GM21717 (cell line): ENCODE results near the gene TAF1B.
"Not testable (repeated sequence)": the region's sequence is repeated elsewhere in the genome, so short reads cannot be mapped to it uniquely, and the experiment has no call there.

Experiments
- ATAC-seq: cut with Tn5 transposase; IDR thresholded peaks from one replicate; pipeline ENCODE4 v1.9.1; 2021; ENCODE audit warnings: mild to moderate bottlenecking, moderate library complexity; ENCODE audit not compliant: unreplicated experiment

TAF1B gene

DNA sequence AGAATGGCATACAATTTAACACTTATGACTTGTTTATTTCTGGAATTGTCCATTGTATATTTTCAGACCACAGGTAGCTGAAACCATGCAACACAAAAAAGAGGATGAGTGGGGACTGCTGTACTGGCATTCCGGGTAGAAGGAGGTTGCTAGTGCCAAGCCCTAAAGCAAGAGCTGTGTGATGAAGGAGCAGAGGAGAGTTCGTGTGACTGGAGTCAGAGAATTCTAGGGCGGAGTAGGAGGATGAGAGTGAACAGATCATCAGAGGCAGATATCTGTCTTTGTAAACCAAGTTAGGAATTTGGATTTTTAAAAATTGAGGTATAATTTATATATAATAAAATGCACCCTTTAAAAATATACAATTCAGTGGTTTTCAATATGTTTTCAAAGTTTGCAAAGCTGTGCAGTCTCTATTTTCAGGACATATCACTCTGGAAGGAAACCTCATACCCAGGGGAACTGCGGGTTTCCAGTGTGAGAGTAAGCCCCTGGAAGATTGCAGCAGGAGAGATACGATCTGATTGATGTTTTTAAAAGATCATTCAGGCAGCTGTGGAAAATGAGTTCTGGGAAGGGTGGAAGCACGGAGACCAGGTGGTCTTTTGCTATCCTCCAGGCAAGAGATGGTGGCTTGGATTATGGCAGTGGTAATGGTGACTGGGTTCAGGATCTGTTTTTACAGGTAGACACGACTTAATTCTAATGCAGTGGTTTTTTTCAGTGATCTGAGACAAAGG is 36.4 kb downstream of the TAF1B start:
- ATAC-seq: no peak

DNA sequence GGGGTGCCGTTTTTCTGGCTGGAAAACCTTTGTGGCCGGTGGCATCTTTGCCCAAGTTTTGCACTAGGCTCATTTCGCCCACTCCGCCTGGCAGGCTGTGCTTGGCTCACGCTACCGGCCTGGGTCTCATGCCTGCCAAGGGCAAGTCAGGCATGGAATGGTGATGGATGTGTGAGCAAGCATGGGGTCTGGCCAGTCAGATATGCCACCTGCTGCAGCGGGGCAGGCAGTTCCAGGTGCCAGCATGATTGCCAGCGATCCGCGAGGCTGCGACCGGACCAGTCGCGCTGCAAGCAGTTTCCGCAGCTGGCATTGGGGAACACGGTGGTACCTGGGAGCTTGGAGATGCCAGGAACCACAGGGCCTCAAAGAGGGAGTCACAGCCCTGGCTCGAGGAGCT is 40.6 kb downstream of the TAF1B start:
- no peak for ATAC-seq

DNA sequence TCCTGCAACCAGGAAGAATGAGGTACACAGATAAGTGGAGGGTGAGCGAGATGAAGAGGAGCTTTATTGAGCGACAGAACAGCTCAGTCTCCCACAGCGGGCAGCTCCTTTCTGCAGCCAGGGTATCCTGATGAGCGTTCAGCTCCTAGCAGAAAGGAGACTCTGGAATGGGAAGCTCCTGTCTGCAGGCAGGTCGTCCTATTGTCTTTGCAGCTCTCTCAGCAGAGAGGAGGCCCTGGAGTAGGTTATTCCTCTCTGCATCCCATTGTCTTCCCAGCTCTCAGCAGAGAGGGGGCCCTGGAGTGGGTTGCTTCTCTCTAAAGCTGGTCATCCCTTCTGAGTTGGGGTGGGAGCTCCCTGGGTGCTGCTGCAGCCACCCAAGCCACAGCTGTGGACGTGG is 41.2 kb downstream of the TAF1B start:
- no peak for ATAC-seq

DNA sequence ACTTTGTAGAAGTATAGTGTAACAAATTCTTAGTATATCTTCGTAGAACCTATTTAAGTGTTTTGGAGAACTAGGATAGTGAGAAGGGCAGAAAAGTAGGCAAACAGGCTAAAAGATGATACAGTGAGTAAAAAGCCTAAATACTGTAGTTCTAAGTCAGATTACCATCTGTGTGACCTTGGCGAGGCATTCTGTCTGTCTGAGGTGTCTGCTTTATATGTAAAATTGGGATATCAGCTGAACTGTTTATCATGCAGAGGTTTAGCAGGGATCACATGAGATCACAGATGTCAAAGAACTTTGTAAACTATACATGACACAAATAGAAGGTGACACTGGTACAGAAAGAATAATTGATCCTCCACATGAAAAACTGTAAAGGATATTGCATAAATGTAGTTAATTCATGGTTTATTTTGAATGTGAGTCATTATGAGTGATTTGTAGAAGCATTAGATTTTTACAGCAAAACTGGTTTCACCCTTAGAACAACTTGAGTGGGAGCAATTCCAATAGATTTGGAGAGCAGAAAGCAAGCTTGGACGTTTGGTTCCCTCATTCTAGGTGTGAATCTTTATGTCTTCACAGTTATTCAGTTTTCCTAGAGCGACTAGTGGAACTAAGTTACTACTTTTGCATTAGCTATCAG is 41.9 kb downstream of the TAF1B start:
- ATAC-seq: no peak

DNA sequence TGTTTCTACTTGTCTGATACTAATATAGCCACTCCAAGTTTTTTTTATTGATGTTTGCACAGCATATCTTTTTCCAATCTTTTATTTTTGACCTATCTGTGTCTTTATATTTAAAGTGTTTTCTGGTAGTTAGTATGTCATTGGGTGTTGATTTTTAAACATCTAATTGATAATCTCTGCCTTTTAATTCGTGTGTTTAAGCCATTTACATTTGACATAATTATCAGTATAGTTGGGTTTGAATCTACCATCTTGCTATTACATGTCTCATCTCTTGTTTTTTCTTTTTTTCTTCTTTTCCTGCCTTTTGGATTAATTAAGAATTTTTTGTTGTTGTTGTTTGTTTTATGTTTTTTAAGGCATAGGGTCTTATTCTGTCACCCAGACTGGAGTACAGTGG is 44.2 kb downstream of the TAF1B start:
- ATAC-seq: no peak

DNA sequence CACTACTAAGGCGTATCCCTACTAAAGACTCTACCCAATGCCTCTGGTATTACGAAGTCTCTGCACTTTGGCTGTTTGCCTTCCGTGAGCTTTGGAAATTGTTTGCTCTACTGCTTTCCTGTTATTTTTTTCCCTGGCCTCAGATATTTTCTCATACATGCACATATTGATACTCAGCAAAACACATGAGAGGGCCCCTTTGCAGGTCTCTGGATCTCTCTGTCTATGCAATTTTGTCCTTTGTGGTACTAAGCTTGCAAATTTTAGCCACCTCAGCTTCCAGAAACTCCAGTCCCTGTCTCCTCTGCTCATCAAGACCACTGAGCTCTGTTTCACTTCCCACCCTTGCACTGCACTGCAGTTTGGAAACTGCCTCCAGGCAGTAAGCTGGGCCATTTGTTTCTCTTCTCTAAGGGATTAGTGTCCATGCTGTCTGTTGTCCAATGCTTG is 46.6 kb downstream of the TAF1B start:
- ATAC-seq: no peak

DNA sequence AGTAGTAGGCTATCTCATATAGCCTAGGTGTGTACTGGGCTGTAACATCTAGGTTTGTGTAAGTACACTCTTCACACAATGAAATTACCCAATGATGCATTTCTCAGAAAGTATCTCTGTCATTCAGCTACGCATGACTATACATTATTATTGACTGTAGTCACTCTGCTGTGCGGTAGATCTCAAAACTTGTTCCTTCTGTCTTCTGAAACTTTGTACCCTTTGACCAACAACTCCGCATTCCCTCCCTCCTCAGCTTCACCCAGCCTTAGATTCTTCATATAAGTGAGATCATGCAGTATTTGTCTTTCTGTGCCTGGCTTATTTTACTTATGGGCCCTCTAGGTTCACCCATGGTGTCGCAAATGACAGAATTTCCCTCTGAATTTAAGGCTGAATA is 49.0 kb downstream of the TAF1B start:
- no peak for ATAC-seq

DNA sequence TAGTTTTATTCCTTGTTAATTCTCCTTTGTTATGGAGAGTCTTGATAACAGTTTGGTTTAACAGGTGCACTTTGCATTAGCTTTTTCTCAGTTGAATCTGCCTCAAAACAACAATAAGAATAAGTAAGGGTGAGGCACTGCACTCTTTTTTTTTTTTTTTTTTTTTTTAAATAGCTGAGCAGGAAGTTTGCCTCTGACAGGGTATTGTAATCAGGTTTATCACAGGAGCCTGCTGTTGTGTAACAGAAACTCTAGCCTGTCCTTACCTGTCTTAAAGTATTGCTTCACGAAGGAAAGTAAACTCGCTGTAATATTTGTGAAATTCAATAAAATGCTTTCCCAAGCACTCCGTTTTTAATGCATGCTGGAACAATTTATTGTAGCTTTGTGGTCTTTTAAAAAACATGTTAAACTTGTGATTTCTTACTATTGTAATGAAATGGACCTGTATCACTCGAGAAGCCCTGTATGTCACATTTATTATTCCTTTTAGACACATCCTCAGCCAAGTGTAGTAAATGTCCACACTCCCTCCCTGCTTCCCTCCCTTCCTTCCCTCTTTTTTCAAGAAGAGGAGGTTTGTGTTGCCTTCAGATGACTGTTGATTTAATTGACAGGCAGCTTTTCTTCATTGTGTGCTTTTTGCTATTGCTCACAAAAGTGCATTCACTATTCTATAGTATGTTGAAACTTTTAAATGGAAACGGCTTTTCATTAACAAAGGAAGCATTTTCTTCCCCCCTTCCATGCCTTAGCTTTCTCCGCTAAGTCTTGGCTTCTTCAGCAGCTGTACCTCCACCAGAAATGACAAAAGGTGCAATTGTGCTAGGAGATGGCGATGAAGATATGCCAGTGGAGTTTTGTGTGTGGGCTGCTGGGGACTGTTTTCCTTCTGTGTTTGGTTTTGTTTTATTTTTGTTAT is 52.7 kb downstream of the TAF1B start:
- ATAC-seq: no peak

DNA sequence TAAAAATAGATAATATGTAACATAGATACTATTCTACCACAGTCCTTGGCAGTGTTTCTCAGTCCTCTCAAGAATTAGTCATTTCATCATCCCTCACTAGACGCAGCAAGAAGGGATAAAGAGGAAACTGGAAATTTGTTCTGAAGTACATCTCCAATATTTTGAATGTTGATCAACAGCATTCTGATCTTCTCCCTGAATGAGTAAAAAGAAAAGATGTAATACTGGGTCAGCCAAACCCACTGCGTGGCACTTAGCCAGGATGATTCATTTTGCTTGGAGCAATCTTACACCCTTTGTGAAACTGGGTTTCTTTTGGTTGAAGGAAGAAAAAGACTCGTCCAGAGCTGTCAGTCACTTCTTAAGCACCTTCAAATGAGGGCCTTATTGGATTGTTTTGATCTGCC is 54.1 kb downstream of the TAF1B start:
- ATAC-seq: peak; percentile 69

DNA sequence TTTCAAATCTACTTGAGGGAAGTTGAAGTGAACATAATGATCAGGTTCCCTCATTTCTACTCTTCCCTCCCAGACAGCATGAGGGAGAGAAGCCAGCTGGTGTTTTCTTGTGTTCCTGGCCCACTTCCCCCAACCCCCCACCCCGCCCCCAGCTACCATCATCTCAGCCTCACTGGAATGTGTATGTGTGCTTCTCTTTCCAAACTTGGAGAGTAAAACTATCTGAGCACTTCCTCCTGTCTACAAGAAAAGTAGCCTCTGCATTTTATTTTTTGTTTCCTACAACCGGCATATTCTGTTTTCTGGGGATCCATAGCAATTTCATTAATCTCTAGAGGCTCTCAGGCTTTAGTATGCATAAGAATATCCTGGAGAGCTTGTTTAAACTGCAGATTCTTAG is 54.6 kb downstream of the TAF1B start:
- no peak for ATAC-seq

DNA sequence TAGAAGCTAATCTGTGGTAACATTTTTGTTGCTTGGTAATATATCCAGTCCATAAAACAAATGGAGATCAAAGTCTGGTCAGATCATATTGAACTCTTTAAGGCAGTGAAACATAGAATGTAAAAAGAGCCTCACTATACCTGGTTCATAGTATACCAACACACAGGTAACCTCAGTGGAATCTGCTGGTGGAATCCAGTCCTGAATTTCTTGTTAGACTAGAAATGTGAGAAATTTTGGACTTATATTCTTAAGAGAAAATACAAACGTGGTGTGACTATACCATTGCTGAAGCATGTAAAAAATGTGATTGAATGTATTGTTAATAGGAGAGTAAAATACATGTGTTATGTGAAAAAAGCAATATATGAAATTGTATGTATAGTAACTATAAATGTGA is 62.1 kb downstream of the TAF1B start:
- no peak for ATAC-seq

DNA sequence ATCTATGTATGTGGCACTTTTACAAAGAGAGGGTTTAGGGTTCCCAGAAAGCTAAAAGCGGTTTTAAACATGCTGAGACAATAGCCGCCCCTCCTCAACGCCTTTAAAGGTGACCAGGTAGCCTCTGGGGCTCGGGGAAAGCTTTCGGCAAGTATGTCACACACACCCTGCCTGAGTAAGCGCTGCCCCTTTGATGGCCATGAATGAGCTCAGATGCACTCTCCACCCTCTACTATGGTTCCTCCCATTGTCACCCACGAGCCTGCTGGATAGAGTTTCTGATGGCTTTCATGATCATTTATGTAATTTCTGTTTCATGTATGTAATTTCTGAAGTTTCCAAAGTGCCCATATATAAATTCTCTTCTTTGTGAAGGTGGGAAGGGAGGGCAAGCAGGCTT is 64.1 kb downstream of the TAF1B start:
- no peak for ATAC-seq

DNA sequence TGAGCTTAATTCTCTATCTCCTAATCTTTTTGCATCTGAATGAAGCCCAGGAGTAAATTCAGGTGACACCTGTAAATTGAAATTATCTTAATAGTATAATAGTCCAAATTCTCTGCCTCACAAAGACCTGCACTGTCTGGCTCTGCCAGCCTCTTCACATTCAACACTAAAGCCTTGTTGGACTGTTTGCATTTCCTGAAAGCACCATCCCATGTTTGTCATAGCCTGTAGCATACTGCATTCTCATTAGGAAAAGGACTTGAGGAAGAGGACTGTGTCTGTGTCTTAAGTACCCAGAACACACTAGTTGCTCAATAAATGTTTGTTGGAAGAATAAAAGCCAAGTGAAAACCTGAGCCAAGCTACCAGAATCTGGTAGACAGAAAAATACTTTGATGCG is 65.4 kb downstream of the TAF1B start:
- no peak for ATAC-seq

DNA sequence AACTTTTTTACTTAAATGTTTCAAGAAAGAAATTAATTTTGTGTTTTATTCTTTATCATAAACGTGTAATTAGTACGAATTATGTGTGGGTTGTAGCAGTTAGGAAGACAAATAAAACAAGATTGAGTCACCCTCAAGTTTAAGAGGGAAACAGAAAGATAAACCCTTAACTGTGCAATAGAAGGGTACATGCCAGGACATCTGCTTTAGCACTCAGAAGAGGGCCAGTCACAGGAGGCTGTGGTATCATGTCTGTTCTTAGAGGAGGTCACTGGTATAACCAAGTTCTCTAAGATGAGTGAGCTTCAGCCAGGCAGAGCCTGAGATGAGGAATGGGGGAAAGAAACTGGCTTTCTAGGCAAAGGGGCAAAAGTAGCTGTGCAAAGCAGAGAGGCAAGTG is 65.8 kb downstream of the TAF1B start:
- ATAC-seq: no peak

DNA sequence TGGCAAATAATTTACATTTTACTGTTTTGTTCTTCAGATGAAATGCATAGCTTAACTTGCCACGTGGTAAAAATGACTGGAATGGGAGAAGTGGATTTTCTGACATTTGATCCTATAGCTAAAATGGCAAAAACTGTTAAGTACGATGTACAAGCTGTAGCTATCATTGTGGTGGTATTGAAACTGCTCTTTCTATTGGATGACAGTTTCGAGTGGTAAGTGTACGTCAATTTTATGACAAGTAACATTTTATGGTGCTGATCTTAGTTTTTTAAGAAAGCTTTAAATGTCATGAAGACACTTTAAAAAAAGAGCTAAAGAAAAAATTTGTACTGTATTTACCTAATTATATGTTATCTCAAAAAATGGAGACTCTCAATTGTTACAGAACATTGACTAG is 67.4 kb downstream of the TAF1B start:
- ATAC-seq: no peak

DNA sequence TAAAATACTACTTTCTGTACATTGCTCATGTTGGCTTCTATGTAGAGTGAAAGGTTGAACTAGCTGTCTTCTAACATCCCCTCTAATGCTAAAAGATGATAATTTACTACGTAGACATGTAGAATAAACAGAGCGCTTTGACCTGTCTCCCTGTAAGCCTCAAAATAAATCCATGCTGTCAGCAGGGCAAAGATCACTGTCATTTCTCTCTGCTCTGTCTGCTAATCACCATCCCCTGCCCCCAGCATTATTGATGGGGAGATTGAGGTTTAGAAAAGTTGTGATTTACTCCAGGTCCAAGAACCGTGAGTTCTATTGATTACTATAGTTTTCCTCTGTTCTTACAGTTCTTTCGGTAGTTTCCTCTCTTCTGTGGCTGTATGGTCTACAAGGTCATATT is 69.2 kb downstream of the TAF1B start:
- no peak for ATAC-seq

DNA sequence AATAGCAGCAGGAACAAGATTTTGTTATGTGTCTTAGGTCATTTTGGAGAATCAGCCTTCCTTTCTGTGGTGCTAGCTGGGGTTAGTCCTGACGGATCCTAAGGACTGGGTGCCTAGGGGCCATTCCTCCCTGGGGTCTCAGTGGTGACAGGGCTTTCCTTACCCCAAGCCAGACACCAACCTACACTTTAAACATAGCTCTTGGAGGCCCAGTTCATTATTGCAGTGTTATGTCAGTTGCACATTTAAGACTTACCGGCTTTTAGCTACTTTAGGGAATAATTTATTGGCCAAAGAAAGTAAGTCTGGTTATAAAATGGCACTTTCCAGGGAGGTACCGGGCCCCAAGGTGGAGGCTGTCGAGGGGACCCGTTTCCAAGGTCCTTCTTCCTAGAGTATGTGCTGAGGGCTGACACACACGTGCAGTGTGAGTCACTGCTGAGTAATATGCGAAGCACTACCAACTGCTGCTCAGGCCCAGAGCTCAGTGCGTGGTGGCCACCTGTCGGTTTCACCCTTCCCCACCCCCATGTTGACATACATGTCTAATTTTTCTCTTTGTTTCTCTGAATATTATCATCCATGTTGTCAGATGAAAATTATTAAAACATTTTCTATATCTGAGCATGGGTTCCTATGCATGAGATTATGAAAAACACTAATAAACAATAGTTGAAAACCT is 71.3 kb downstream of the TAF1B start:
- ATAC-seq: peak; percentile 97

DNA sequence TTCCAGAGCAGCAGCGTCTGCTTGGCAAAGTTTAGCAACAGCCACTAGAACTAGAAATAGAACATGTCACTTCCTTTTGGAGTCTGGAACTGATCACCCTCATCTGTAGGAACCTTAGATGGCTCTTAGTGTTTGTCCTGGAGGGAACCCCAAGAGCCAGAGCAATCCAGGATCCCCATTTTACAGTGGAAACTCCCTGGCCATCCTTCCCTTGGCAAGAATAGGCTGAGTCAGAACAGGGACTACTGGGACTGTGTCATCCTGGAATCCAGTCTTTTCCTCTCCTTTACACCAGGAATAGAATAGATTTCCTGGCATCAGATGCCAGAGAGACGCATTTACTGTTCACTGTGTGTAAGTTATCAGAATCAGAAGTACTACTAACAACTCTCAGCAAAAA is 75.0 kb downstream of the TAF1B start:
- ATAC-seq: no peak

DNA sequence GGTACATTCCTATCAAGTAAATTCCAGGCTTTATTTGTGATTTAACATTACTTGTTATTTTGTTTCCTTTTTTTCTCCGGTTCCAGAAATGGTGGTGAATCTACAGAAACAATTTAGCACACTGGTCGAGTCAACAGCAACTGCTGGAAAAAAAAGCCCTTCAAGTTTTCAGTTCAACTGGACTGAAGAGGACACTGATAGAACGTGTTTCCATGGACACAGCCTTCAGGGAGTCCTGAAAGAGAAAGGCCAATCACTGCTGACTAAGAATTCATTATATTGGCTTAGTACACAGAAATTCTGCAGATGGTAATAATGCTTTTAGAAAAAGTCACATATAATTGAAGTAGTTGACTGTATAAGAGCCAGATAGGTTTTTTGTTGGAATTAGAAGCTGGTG is 76.2 kb downstream of the TAF1B start:
- ATAC-seq: no peak

DNA sequence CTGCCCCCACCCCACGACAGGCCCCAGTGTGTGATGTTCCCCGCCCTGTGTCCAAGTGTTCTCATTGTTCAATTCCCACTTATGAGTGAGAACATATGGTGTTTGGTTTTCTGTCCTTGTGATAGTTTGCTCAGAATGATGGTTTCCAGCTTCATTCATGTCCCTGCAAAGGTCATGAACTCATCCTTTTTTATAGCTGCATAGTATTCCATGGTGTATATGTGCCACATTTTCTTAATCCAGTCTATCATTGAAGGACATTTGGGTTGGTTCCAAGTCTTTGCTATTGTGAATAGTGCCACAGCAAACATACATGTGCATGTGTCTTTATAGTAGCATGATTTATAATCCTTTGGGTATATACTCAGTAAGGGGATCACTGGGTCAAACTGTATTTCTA is 83.7 kb downstream of the TAF1B start:
- not testable (repeated sequence) for ATAC-seq

DNA sequence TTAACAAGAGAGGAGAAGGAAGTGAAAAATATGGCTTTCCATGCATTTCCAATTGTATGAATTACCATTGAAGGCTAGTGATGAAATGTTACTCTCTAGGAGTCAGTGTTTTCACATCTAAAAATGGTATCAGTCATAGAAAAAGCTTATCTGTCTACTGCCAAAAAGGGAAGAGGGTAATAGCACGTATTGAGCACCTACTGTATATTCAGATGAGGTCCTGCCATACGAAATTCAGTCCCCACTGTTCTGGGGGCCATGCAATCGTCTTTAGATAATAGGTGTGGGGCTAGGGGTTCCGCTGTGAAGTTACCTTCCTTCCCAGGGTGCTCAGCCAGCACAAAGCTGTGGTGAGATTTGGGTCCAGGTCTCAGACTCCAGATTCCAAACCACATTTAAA is 94.0 kb downstream of the TAF1B start:
- ATAC-seq: no peak
